NCI-H2227 (cell line): Measurements from ENCODE around the gene LURAP1L.
"Not testable (repeated sequence)": the region's sequence is repeated elsewhere in the genome, so short reads cannot be mapped to it uniquely, and the experiment has no call there.

Source experiments
- DNase-seq: peaks from one replicate; lab custom pipeline; 2025; ENCODE audit not compliant: unreplicated experiment; lab: John Stamatoyannopoulos, UW

The LURAP1L gene

DNA sequence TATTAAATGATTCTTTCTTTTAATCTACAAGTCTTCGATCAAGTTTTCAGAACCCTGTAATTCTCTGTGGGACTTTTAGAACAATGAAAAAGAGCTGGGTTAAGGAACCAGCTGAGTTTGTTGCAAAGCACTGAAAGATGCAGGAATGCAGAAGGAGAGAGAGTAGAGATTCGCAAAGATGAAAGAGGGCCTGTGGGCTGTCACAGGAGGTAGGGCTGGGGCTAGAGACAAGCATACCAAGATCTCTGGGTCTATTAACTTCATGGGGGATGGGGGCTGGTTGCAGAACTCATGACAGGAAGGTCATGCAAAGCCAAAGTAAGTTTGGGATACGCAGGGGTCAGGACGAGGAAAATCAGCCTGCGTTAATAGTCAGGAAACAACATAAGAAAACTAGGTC, 81.8 kb downstream of the LURAP1L start:
- DNase-seq = no peak

DNA sequence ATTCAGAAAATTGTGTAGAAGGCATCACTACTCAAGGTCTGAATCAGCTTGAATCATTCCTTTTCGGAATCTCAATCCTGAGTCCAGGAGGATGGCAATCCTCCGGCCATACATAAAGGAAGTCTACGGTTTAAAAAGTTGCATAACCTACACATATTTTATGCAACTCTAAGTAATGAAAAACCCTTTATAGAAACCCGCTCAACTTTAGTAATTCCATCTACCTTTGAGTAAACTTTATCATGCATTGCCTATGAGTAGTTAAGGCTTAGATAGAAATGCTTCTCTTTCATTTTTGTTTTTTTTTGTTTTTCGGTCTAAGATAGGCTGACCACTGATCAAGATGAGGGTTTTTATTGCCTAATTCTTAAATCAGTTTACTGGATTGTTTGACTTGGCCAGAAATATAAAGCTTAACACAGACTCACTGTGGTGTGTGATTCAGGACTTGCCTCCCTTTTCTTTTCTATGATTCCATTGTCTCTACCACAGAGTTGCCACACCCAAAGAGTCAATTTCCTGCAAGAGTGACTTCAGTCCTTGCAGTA, 85.0 kb downstream of the LURAP1L start:
- DNase-seq = no peak

DNA sequence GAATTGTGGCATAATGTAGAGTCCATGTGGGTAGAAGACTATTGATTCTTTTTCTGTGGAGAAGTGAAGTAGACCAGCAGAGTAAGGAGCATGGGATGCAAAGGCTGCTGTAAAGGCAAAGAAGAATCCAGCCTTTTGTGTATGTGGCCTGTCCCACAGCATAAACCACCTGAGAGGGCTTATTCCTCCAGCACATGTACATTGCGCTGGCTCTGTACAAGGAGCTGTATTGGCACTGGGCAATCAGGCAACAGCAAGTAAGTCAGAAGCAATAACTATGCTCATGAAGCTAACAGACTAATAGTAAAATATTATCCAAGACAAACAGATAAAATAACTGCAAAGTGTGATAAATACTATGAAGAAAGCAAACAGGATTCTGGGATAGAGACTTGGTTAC, 86.2 kb downstream of the LURAP1L start:
- DNase-seq = no peak

DNA sequence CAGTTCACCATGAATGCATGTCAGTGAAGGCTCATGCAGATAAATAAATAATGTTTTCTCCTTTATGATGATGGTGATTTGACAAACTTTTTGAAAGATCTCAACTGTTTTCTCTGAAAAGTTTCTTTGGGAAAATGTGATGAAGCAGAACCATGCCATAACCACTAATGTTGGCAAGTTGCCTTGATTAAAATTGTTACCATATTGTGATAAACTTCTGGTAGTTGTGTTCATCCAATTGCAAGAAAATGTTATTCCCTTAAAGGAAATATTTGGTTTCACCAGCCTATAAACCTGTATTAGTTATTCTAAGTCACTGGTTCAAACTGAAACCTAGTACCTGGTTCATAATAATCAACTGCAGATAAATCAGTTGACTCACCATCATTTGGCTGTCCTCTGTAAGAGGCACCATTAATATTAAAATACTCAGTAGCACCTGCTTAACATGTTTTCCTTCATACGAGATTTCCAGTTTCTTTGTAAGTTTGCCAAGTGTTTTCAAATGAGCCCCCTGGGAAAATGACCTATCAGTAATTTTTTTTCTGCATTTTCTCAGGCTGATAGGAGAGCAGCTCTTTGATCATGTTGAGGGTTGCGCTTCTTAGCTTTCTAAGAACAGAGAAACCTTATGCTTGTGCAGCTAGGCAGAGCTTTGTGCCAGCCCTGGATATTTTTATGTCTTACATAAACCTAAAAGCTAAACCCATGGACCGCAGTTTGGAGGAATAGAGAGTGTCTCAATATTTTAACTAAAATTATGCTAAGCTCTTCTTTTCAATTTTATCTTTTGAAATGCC, 88.0 kb downstream of the LURAP1L start:
- no peak for DNase-seq

DNA sequence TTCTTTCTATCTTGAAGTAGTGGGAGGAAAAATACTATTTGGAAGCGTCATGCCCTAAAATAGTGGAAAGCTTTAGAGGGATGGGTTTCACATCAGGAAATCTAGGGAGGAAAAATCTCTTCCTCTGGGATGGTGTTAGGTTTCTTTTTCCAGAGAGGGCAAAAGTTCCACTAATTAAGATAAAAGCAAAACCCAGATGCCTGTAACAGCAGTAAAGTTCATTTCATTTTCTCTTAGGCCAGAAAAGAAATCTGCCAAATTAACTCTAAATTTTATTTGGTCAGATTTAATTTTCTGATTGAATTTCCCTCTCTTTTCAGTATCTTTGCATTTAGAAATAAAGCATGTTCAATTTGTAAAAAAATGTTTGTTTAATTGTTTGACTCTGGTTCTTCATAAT, 88.8 kb downstream of the LURAP1L start:
- no peak for DNase-seq

DNA sequence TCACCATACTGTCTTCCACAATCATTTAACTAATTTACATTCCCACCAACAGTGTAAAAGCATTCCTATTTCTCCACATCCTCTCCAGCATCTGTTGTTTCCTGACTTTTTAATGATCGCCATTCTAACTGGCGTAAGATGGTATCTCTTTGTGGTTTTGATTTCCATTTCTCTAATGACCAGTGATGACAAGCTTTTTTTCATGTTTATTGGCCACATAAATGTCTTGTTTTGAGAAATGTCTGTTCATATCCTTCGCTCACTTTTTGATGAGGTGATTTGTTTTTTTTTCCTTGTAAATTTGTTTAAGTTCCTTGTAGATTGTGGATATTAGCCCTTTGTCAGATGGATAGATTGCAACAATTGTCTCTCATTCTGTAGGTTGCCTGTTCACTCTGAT, 90.6 kb downstream of the LURAP1L start:
- DNase-seq = not testable (repeated sequence)
